Measurements from ENCODE around the gene CCDC107. TPM values are rescaled to one million over a fixed set of nuclear protein-coding genes. Genes with fewer than 3 reads are reported as not detected.

The CCDC107 gene
- total and polyA plus RNA-seq, 9 of the 15 experiments (the other 6 are each of a cell fraction or from before 2014, with no cell fraction given), result 0.35 to 11.3 (median 6.9) TPM; not detected in 1

GRCh38 chr9:35690294-35690613 is 32.2 kb downstream of the CCDC107 start (continued):
- TF ChIP-seq ZBTB49 (CRISPR knock-in tag; IDR thresholded peaks at IDR 0.05; ENCODE audit: borderline replicate concordance) (no peak), FOXP4 (CRISPR knock-in tag; IDR thresholded peaks at IDR 0.05; ENCODE audit: borderline replicate concordance) (no peak), HNRNPUL1 (IDR thresholded peaks at IDR 0.05; ENCODE audit: low read length) (no peak), KDM5B (IDR thresholded peaks at IDR 0.05; ENCODE audit: insufficient replicate concordance, low read depth, low read length) (peak; percentile 3), UBTF (IDR thresholded peaks at IDR 0.05; ENCODE audit: borderline replicate concordance in 1 of 2, low read depth in 2 of 2, low read length in 2 of 2) (0 out of 4 replicates have a peak, but pooled peaks of 1 of the 2 experiments have one; percentile 5), PRPF4 (IDR thresholded peaks at IDR 0.05; ENCODE audit: insufficient read depth, low read depth, low read length, poor library complexity, severe bottlenecking) (no peak), MEF2D (tag; conservative IDR thresholded peaks at IDR 0.05; ENCODE audit: low read depth) (no peak), ZNF639 (CRISPR knock-in tag; conservative IDR thresholded peaks at IDR 0.05 in 1 of 2, IDR thresholded peaks at IDR 0.05 in 1 of 2) (no peak), MAZ (CRISPR knock-in tag; conservative IDR thresholded peaks at IDR 0.05 in 1 of 2, IDR thresholded peaks at IDR 0.05 in 1 of 2) (no peak), BCL6 (CRISPR knock-in tag; IDR thresholded peaks at IDR 0.05) (no peak), RBFOX2 (IDR thresholded peaks at IDR 0.05; ENCODE audit: low read depth, low read length) (no peak)

All from K562 (cell line).